ENCODE data around the gene SSH3. TPM values are rescaled to one million over a fixed set of nuclear protein-coding genes. Genes with fewer than 3 reads are reported as not detected.

Gene SSH3
- total RNA-seq, 4 donors from 2014 or later, result 28.2 to 51.5 (median 44.0) TPM

GRCh38 chr11:67311556-67312082, 8.3 kb downstream of the SSH3 start:
- Histone ChIP-seq H3K27me3 (no peaks in the 10 kb centered on the region), H3K4me1 (peaks cover 3% of the 10 kb centered on the region in 4 donors), H3K36me3 (peaks cover 0 to 52% (median 42%) of the 10 kb centered on the region in 4 donors), H3K9me3 (no peaks in the 10 kb centered on the region), H3K27ac (replicated peaks in 1 of 4) (no peak overlapping the region), H3K4me3 (no peak overlapping the region)
- WGBS, result 90% methylated on average over 10 of the region's 15 CpGs
- intact Hi-C loops (cut with DNase I), result no loop called here
- DNase-seq (ENCODE audit: extremely low spot score), result no peak
- no peak for TF ChIP-seq POLR2A (IDR thresholded peaks at IDR 0.05; ENCODE audit: low read depth)
- TF ChIP-seq EP300 (IDR thresholded peaks at IDR 0.05), result no peak
- no peak for TF ChIP-seq CTCF (IDR thresholded peaks at IDR 0.05)
- TF ChIP-seq POLR2AphosphoS5 (IDR thresholded peaks at IDR 0.05), result no peak

- H3K36me3 ChIP-seq, result peaks cover 0 to 47% (median 40%) of the 10 kb centered on the region in 4 donors
- no peak overlapping the region for H3K4me3 ChIP-seq
- TF ChIP-seq POLR2A (IDR thresholded peaks at IDR 0.05; ENCODE audit: low read depth) (no peak), CTCF (IDR thresholded peaks at IDR 0.05) (no peak), EP300 (IDR thresholded peaks at IDR 0.05) (no peak), POLR2AphosphoS5 (IDR thresholded peaks at IDR 0.05) (no peak)
- H3K27me3 ChIP-seq, result no peaks in the 10 kb centered on the region
- no peaks in the 10 kb centered on the region for H3K9me3 ChIP-seq
- intact Hi-C loops (cut with DNase I), result no loop called here
- H3K27ac ChIP-seq (replicated peaks in 1 of 4), result peak overlapping the region in 2 of 4 donors; percentile 13 to 14
- no peak for DNase-seq (ENCODE audit: extremely low spot score)
- H3K4me1 ChIP-seq, result peaks cover 5 to 9% (median 6%) of the 10 kb centered on the region in 4 donors
- 75% methylated on average over 19 of the region's 22 CpGs for WGBS
These were observed 9.1 kb downstream of the SSH3 start for GRCh38 chr11:67312187-67313021.

GRCh38 chr11:67313125-67313890, 10.0 kb downstream of the SSH3 start:
- Histone ChIP-seq H3K4me1 (peaks cover 8 to 13% (median 9%) of the 10 kb centered on the region in 4 donors), H3K36me3 (peaks cover 0 to 38% (median 31%) of the 10 kb centered on the region in 4 donors), H3K9me3 (no peaks in the 10 kb centered on the region), H3K4me3 (no peak overlapping the region), H3K27me3 (no peaks in the 10 kb centered on the region), H3K27ac (replicated peaks in 1 of 4) (peak overlapping the region in 1 of 4 donors; percentile 13)
- no peak for DNase-seq (ENCODE audit: extremely low spot score)
- WGBS, result 90% methylated on average over 11 of the region's 11 CpGs
- intact Hi-C loops (cut with DNase I), result no loop called here
- TF ChIP-seq CTCF (IDR thresholded peaks at IDR 0.05) (no peak), POLR2AphosphoS5 (IDR thresholded peaks at IDR 0.05) (no peak), POLR2A (IDR thresholded peaks at IDR 0.05; ENCODE audit: low read depth) (no peak), EP300 (IDR thresholded peaks at IDR 0.05) (no peak)

- Histone ChIP-seq H3K27ac (replicated peaks in 1 of 4) (no peak overlapping the region), H3K27me3 (no peaks in the 10 kb centered on the region), H3K36me3 (peaks cover 0 to 29% (median 23%) of the 10 kb centered on the region in 4 donors), H3K4me1 (peaks cover 17 to 22% (median 18%) of the 10 kb centered on the region in 4 donors), H3K9me3 (no peaks in the 10 kb centered on the region), H3K4me3 (no peak overlapping the region)
- DNase-seq (ENCODE audit: extremely low spot score), result no peak
- 95% methylated on average over 2 of the region's 2 CpGs for WGBS
- TF ChIP-seq POLR2A (IDR thresholded peaks at IDR 0.05; ENCODE audit: low read depth) (no peak), CTCF (IDR thresholded peaks at IDR 0.05) (no peak), EP300 (IDR thresholded peaks at IDR 0.05) (no peak), POLR2AphosphoS5 (IDR thresholded peaks at IDR 0.05) (no peak)
- intact Hi-C loops (cut with DNase I), result no loop called here
These were observed 10.9 kb downstream of the SSH3 start for GRCh38 chr11:67314218-67314617.
